ENCODE data around the gene MPRIP.
A peak's percentile ranks its signal among the peaks of the same experiment; 100 is the strongest.
"Not testable (repeated sequence)": the region's sequence is repeated elsewhere in the genome, so short reads cannot be mapped to it uniquely, and the experiment has no call there.

The MPRIP gene

DNA sequence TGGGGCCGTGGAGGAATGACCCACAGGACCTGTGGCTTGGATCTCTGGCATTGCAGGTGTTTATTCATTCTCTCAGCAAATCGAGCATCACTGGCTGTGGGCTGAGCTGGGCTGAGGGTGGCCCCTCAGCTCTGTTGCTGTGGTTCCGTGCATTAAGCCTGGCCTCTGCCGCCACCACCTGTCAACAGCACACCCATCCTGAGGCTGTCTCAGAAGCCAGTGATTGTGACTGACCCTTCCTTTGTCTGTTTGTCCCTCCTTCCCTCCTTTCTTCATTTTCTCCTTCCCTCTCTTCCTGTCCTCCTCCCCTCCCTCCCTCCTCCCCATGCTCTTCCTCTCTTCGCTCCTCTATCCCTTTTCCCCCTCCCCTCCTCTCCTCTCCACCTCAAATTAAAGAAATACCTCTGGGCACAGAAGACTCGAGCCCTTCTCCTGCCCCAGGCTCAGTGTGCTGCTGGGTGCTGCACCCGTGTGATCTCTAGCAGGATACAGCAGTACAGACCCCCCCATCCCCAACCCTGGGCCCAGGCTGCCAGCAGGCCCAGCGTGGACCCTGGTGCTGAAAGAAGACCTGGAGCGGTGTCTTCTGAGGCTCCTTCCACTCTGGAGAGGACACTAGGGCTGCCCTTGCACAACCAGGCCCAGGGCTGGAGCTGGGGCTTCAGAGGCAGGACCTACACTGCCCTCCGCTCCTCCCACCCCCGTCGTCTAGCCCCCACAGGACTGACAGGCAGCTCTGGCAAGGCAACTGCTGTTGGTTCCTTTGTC, 88.0 kb downstream of the MPRIP start:
- no peak for FAIRE-seq

DNA sequence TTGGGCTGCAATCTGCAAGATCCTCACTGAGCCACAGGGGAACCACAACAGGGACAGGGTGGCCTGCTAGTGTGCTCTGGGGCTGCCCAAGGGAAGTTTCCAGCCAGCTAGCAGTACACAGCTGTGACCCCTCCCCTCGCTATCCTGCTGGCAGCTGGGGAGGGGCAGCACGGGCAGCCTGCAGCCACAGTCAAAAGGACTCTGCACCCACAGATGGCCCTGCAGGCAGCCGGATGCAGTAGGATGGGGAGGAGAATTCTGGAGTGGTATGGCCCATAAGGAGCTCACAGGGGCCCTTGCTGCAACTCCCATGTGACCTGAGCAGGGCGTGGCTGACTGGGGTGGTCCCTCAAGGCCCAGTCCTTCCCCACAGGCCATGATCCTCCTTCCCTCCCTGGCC, 89.6 kb downstream of the MPRIP start:
- no peak for FAIRE-seq

DNA sequence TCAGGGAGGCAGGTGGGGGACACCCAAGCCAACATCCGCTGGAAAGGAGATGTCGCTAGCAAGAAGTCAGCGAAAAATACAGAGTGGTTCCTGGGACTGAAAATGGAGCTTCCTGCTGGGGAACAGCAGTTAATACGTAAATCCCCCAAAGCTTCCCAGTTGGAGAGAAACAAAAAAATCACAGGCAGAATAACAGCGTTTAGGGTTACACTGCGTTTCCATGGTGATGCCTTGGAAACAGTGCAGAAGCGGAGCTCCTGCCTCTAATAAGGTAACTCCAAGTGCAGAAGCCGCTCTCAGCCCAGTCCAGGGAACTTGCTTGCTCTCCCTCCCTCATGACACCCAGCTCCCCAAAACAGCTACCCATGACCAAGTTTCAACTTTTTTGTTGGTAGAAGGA, 90.5 kb downstream of the MPRIP start:
- no peak for FAIRE-seq

DNA sequence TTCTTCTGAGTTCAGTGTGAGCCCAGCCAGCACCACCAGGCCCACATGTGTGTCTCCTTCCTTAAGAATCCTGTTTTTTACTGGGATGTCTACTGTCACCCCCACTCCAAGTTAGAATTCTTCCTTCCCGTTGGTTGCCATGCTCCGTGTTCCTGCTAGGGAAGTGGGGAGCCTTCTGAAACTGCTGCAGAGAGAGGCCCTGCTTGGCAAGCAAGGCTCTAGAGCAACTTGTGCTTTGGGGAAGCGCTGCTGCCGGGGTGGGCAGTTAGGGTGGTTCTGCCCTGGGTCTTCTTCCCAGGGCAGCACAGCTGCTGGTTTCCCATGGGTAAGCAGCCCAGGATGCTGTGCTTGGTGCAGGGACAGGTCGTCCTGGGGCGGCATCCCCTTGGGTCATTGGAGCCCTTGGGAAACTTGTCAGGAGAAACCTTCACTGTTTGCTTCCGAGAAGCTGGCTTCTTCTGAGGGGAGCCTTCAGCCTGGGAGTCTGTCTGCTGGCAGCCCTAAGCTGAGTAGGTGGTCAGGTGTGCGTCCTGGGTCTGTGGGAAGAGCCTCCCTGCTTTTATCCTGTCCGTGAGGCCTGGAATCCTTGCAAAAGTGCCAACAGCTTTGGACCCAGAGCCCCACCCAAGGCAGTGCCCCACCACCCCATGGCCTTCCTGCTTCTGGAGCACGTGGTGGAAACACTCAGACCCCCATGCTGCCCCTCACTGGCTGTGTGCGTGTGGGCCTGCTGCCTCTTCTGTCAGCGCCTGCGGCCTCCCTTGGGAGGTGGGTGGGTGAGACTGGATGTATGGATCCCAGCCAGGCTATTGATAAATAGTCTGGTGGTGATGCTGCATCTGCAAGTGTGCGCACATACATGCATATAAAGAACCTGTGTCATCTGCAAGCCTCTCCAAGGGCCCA, 92.0 kb downstream of the MPRIP start:
- FAIRE-seq: no peak

DNA sequence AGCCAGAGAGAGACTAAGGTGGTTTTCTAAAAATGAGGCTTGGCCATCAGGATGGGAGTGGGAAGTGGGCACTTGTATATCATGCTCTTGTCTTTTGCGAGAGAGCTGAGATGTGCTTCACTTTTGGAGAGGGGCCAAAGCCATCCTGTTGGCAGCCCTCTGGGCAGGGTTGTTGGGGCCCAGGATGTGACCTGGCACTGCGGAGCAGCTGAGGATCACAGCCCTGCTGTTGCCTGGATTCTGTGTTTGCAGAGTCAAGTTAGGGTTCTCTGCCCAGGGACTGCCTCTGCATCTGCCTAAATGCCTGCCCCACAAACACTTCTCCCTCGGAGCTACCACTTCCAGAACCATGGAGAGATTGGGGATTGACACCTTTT, 92.7 kb downstream of the MPRIP start:
- FAIRE-seq: no peak

DNA sequence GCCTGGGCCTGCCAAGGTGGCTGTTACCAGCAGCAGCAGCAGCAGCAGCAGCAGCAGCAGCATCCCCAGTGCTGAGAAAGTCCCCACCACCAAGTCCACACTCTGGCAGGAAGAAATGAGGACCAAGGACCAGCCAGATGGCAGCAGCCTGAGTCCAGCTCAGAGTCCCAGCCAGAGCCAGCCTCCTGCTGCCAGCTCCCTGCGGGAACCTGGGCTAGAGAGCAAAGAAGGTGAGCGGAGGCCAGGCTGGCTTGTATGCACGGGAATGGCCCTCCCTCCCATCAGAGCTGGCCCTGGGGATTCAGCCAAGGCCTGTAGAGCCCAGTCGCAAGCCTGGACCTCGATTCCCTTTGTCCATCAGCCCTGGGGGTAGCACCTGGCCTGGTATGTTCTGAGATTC, 94.0 kb downstream of the MPRIP start:
- not testable (repeated sequence) for FAIRE-seq

DNA sequence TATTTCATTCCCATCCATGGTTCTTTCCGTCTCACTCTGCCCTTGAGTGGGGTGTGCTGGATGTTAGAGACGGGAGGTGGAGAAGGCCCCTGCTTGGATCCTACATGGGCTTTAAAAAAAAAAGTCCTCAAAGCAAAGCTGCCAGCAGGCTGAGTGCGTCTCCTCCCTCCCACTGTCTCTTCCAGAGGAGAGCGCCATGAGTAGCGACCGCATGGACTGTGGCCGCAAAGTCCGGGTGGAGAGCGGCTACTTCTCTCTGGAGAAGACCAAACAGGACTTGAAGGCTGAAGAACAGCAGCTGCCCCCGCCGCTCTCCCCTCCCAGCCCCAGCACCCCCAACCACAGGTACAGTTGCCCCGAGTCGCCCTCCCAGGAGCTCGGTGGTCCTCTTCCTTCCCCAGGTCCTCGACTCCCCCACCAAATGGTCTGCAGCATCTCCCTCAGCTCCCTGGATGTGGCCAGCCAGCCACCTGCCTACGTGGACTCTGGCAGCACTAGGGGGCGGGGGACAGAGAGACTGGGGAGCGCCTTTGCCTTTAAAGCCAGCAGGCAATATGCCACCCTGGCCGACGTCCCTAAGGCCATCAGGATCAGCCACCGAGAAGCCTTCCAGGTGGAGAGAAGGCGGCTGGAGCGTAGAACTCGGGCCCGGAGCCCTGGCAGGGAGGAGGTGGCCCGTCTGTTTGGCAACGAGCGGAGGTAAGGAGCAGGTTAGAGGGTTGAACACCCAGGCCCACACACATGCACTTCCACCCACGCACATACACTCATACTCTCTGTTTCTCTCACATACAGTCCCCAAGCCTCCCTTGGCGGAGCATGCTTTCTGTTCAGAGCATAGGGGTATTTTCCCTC, 95.7 kb downstream of the MPRIP start:
- FAIRE-seq: no peak

DNA sequence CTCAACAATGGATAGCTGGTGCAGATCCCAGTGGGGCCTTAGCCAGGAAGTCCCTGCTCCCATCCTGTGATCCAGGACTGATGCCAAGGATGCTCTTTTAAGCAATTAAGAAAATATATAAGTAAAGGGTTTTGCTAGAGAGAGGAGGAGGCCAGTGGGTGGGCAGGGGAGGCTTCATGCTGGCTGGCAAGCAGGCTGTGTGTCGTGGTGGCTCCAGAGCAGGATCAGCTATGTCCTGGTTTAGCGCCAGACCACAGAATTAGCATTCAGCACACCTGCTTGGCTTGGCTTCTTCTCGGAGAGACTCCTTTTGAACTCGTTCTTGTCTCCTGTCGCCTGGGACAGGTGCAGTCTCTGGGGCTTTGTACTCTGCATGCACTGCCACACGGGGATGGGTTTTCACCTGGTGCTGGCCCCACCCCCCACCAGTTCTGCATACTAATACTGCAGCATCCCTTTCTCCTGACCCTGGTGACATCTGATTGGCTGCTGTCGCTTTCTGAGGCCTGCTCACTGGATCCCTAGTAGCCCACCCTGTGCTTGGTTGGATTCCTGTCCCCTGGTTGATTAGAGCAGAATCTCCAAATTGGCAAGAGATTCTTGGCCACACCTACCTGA, 97.8 kb downstream of the MPRIP start:
- FAIRE-seq: no peak

DNA sequence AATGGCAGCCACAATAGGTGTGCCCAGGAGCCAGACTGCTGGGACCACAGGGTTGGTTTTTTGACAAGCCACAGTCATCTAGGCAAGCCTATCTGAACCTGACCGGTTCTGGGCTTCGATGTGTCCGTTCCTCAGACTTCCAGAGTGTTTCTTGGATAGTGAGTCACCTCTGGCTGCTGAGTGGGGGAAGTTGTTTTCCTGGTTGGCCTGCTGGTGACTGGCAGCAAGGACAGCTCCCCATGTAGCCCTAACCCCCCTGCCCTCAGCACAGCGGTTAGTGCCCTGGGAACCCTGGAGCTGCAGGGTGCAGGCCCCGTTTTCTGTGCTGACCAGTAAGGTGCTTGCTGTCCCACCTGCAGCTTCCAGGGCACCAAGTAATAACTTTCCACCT, 98.3 kb downstream of the MPRIP start:
- FAIRE-seq: no peak

- no peak for FAIRE-seq
Observed at GRCh38 chr17:17141279-17141678, 99.0 kb downstream of the MPRIP start.

GRCh38 chr17:17141860-17142552, 99.7 kb downstream of the MPRIP start:
- FAIRE-seq: peak; percentile 79

DNA sequence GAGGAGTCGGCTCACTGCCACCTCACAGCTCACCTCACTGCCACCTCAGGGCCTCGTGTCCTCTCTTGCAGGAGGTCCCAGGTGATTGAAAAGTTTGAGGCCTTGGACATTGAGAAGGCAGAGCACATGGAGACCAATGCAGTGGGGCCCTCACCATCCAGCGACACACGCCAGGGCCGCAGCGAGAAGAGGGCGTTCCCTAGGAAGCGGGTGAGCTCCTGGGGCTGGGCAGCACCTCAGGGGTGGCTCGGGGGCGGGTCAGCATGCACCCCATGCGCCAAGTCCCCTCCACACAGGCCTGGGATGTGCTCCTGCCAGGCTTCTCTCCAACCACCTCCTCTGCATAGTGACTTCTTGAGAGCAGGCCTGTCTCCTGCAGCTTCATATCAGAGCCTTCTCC, 100.3 kb downstream of the MPRIP start:
- FAIRE-seq: no peak

DNA sequence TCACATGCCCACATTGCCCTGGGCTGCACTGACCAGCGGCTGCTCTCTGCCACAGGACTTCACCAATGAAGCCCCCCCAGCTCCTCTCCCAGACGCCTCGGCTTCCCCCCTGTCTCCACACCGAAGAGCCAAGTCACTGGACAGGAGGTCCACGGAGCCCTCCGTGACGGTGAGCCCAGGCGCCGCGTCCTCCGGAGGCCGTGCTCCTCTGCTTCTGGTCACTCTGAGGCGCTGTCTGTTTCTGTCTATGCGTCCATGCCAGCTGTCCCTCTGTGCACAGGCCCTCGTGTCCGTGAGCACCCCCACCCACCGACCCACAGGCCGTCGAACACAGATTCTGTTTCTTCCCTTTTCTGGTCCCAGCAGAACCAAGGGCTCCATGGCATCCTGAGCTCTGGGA, 101.2 kb downstream of the MPRIP start:
- FAIRE-seq: no peak

GRCh38 chr17:17144061-17144460, 101.8 kb downstream of the MPRIP start:
- no peak for FAIRE-seq

DNA sequence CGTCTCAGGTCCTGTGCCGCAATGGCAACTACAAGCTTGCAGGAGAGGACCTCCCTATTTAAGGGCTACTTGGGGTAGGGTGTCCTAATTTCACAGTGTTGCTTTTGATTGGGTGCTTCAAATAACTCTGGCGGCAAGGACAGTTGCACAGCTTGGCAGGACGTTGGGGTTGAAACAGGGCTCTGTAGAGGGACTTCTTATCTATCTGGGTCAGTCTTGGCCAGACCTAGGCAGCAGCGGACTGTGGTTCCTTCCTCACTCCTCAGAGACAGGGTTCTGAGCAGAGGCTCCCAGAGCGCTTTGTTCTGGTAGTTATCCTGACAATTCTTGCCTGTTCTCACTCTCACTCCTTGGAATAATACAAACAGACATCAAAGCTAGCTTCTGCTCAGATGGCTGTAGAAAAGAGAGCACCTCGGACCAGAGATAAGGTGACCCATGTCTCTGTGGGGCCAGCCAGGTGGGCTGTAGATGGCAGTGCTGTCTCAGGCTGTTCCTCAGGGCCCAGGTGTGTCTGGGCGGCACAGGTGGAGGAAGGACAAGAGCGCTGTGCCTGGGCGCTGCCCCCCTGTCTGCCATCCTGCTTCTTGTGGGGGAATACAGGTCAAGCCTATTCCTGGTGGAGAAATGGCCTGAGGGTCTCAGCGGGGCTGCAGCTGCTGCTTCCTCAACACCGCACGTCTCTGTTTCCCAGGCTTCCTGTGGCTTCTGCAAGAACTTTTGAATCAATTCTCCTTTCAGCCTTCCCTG, 102.8 kb downstream of the MPRIP start:
- no peak for FAIRE-seq

DNA sequence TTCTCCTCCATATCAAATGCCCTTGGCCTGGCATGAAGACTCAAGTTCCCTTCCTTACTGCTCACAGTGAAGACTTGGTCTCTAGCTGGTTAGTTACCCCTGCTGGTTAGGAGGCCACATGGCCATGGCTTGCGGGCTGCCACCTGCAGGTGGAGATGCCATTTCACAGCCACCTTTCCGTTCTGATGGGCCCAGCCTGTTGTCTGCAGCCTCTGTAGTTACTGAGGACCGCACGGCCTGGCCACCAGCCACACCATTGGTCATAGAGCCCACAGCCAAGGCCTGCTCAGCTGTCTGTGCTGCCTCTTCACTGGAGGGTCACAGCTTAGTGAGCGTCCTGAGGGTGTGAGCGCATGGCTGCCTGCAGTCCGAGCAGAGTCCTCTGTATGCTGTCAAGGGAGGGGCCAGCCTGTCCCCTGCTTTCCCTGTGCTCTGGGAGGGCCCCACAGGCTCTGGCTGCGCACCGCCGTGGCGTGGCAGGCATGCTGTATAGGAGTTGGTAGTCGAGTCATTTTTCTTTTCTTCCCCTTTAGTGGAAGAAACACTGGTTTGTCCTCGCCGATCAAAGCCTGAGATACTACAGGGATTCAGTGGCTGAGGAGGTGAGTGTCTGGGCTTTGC, 104.6 kb downstream of the MPRIP start:
- FAIRE-seq: no peak

GRCh38 chr17:17147821-17148220, 105.6 kb downstream of the MPRIP start:
- FAIRE-seq: no peak

DNA sequence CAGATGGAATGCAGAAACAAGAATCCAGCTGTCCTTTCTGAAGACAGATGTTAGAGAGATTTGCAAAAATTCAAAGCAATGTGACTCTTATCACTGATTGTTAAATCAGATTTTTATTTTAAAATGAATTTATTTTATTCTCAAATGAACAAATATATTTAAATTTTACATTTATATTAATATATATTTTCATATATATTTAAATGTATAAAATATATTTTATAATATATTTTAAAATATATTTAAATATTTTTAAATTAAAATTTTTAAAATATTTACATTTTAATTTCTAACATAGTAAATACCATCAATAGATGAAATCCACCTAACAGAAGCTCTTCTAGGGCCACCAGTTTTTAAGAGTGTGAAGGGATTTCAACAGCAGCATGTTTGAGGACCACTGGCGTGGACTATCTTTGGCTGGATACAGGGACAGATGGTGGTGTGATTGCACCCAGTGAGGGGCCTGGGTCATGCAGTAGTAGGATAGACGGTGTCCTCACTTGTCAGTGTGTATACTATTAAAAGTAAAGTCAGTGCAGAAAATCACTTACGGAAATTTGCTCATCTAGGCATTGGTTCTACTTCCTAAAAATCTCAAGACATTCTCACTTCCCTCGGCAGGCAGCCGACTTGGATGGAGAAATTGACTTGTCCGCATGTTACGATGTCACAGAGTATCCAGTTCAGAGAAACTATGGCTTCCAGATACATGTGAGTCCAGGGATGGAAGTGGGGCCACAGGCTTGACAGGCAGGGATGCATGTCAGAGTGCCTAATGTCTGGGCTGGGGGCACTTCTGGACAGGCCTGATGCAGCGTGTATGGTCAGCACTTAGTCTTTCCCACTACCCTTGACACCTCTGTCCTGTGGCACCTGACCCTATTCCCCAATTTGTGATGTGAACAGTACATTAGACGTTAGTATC, 107.5 kb downstream of the MPRIP start:
- peak; percentile 96 for FAIRE-seq

DNA sequence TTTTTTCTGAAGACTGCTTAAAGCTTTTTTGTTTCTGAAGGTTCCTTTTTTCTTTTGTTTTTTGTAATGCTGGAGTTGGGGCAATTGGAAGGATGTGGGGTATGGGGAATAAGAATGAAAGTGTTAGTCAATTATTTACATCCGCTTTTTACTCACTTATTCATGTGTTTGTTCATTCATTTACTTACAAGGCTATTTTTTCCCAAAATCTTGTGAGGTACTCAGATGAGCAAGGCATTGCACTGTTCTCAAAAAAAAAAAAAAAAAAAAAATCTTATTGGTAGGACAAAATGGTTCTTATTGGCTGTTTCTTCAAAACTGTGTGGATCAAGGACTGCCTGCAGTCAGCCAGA, 108.2 kb downstream of the MPRIP start:
- no peak for FAIRE-seq

DNA sequence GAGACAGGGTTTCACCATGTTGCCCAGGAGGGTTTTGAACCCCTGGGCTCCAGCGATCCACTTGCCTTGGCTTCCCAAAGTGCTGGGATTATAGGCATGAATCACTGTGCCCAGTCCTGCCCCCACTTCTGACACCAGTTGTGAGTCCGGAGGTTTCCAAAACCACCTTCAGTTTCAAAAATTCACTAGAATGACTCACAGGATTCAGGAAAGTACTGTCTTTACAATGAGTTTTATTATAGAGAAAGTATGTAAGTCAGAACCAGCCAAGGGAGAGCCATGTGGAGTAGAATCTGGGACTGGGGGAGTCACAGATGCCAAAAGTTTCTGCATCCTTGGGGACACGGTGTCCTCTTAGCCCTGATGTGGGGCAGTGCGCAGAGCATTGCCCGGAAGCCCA, 108.8 kb downstream of the MPRIP start:
- no peak for FAIRE-seq
